ENCODE data around the gene TRAPPC10. TPM values are rescaled to one million over a fixed set of nuclear protein-coding genes. Genes with fewer than 3 reads are reported as not detected.

Gene TRAPPC10
- total RNA-seq, 4 donors from 2014 or later = 27.7 to 53.8 (median 38.4) TPM

DNA sequence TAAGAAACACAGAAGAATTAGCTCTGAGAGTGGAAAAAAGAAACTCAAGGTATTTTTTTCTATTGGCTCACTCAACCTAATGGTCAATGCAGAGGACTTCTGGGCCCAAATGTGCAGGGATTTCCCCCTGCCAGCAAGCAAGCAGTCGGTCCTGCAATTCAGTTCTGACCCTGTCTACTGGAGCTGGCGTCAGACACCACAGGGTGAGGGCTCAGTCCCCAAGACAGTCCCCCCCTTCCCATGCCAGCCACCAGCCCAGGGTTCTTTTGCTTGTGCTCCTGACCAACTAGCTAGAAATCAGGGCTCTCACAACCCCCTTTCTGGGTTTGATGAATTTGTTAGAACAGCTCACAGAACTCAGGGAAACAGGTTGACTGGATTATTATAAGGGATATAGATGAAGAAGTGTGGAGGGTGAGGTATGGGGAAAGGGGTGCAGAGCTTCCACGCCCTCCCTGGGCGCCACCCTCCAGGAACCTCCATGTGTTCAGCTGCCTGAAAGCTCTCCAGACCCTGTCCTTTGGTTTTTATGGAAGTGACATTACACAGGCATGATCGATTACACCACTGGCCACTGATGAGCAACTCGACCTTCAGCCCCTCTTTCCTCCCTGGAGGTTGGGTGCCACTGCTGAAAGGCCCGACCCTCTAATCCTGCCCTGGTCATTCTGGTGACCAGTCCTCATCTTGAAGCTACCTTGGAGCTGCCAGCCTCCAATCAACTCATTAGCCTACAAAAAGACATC, 72.6 kb downstream of the TRAPPC10 start:
- peaks cover 0 to 50% (median 43%) of the 10 kb centered on the region in 4 donors for H3K4me1 ChIP-seq
- WGBS, 2 donors = 74 to 78% methylated on average over 7 of the region's 7 CpGs
- H3K9me3 ChIP-seq = no peaks in the 10 kb centered on the region
- peak overlapping the region; percentile 80 to 90 (median 88) for H3K27ac ChIP-seq
- no peak overlapping the region for H3K4me3 ChIP-seq
- H3K36me3 ChIP-seq = peaks cover 0 to 82% (median 18%) of the 10 kb centered on the region in 3 donors
- no peak for DNase-seq (ENCODE audit: low spot score in 2 of 2)
- no peaks in the 10 kb centered on the region for H3K27me3 ChIP-seq
- TF ChIP-seq EP300 (IDR thresholded peaks at IDR 0.05) = no peak
- TF ChIP-seq POLR2A (IDR thresholded peaks at IDR 0.05) = no peak
- no peak for TF ChIP-seq CTCF (IDR thresholded peaks at IDR 0.05)

- DNase-seq (ENCODE audit: low spot score in 2 of 2) = no peak
- Histone ChIP-seq H3K4me3 (no peak overlapping the region), H3K9me3 (no peaks in the 10 kb centered on the region), H3K36me3 (peaks cover 0 to 82% (median 18%) of the 10 kb centered on the region in 3 donors), H3K27ac (peak overlapping the region; percentile 80 to 90 (median 88)), H3K4me1 (peaks cover 0 to 52% (median 46%) of the 10 kb centered on the region in 4 donors), H3K27me3 (no peaks in the 10 kb centered on the region)
- TF ChIP-seq EP300 (IDR thresholded peaks at IDR 0.05) = peak in 1 of 2 donors; percentile 82
- no peak for TF ChIP-seq POLR2A (IDR thresholded peaks at IDR 0.05)
- no peak for TF ChIP-seq CTCF (IDR thresholded peaks at IDR 0.05)
- WGBS, 2 donors = 42 to 45% methylated on average over 15 of the region's 15 CpGs
Measured at GRCh38 chr21:44085491-44086321, 73.6 kb downstream of the TRAPPC10 start.

GRCh38 chr21:44086636-44087425, 74.7 kb downstream of the TRAPPC10 start:
- Histone ChIP-seq H3K4me3 (no peak overlapping the region), H3K36me3 (peaks cover 0 to 82% (median 9%) of the 10 kb centered on the region in 3 donors), H3K27ac (peak overlapping the region; percentile 80 to 90 (median 88)), H3K4me1 (peaks cover 0 to 52% (median 46%) of the 10 kb centered on the region in 4 donors), H3K9me3 (no peaks in the 10 kb centered on the region), H3K27me3 (no peaks in the 10 kb centered on the region)
- TF ChIP-seq EP300 (IDR thresholded peaks at IDR 0.05) (no peak), POLR2A (IDR thresholded peaks at IDR 0.05) (no peak), CTCF (IDR thresholded peaks at IDR 0.05) (no peak)
- no peak for DNase-seq (ENCODE audit: low spot score in 2 of 2)
- WGBS, 2 donors = 77 to 80% methylated on average over 20 to 21 of the region's 21 CpGs

DNA sequence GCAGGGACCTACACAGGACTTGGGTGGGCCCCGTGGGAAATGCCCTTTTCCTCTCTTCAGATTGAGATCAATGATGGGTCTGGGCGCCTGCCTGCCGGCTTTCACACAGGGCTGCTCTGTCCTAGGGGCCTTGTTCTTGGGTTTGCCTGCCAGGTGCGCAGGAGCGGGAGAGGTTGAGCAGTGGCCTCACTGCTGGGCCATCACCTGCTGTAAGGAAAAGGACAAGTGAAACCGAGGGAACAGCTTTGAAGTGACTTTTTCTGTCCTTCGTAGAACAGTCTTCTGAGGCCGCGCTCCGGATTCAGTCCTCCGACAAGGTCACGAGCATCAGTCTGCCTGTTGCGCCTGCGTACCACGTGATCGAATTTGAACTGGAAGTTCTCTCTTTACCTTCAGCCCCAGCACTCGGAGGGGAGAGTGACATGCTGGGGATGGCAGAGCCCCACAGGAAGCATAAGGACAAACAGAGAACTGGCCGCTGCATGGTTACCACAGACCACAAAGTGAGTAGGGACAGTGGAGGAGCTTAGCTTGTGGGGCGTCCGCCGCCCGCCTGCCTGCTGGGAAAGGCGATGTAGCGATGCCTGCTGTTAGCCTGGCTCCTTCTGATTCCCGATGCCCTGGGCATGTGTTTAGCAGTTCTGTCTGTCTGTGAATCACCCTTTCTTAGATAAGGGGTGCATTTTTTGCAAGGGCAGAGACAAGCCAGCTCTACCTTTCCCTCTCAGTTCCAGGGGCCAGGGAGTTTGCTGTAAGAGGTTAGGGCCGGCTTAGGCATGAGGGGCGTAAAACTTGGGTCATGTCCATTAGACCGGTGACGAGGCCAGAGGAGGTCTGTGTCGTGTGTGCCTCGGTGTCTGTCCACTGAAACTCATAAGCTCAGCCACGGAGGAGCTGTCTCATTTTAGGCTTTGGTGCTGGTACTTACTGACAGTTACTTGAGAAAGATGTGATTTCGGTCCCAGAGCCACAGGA, 75.6 kb downstream of the TRAPPC10 start:
- TF ChIP-seq EP300 (IDR thresholded peaks at IDR 0.05) (no peak), POLR2A (IDR thresholded peaks at IDR 0.05) (no peak), CTCF (IDR thresholded peaks at IDR 0.05) (no peak)
- 88 to 93% methylated on average over 33 of the region's 33 CpGs for WGBS, 2 donors
- H3K4me3 ChIP-seq = no peak overlapping the region
- DNase-seq (ENCODE audit: low spot score in 2 of 2) = no peak
- H3K36me3 ChIP-seq = peaks cover 0 to 80% (median 5%) of the 10 kb centered on the region in 3 donors
- no peaks in the 10 kb centered on the region for H3K27me3 ChIP-seq
- H3K4me1 ChIP-seq = peaks cover 0 to 52% (median 46%) of the 10 kb centered on the region in 4 donors
- no peaks in the 10 kb centered on the region for H3K9me3 ChIP-seq
- H3K27ac ChIP-seq = peak overlapping the region; percentile 80 to 90 (median 88)
